CD8-positive, alpha-beta memory T cell (primary cell): ENCODE data around the gene MAN2B2. TPM values are rescaled to one million over a fixed set of nuclear protein-coding genes. Genes with fewer than 3 reads are reported as not detected.

Experiments
- CTCF ChIA-PET: fragments of 350-600 bp; sonication (Branson Sonifier 250); formaldehyde crosslinking; loops from one replicate; lab custom pipeline; 2021; ENCODE audit warnings: antibody characterized with exemption; lab: Charles Lee
- POLR2A ChIA-PET: fragments of 350-600 bp; sonication (Branson Sonifier 250); formaldehyde crosslinking; loops from one replicate; lab custom pipeline; 2021; ENCODE audit warnings: antibody characterized with exemption; lab: Charles Lee
- DNase-seq, 5 donors: peaks; one replicate each; pipeline versions ENCODE4 v3.0.0 to v3.0.0-alpha.2; 2020 to 2022; ENCODE audit warnings: mixed read lengths in 1 of 5
- H3K27ac ChIP-seq: one replicate; pipeline ENCODE4 v1.7.0; 2013; ENCODE audit warnings: low read depth, mild to moderate bottlenecking, low read length, moderate library complexity
- H3K27me3 ChIP-seq: 2 replicates; pipeline ENCODE4 v1.7.0; 2013; ENCODE audit warnings: low read length, mild to moderate bottlenecking; ENCODE audit not compliant: insufficient read depth, poor library complexity, severe bottlenecking
- H3K36me3 ChIP-seq: 2 replicates; pipeline ENCODE4 v1.7.0; 2013; ENCODE audit warnings: mild to moderate bottlenecking, low read length, moderate library complexity; ENCODE audit not compliant: insufficient read depth
- H3K4me1 ChIP-seq: 2 replicates; pipeline ENCODE4 v1.7.0; 2013; ENCODE audit warnings: mild to moderate bottlenecking, low read length, moderate library complexity; ENCODE audit not compliant: insufficient read depth
- H3K4me3 ChIP-seq: 2 replicates; pipeline ENCODE4 v1.7.0; 2013; ENCODE audit warnings: mild to moderate bottlenecking, low read length
- H3K9me3 ChIP-seq: 2 replicates; pipeline ENCODE4 v1.7.0; 2013; ENCODE audit warnings: mild to moderate bottlenecking, low read length
- H3K27ac Mint-ChIP-seq, 8 donors: one replicate each; pipeline ENCODE4 v1.8.0; 2020 to 2021; ENCODE audit warnings: mixed read lengths in 8 of 8, mild to moderate bottlenecking in 6 of 8, inconsistent platforms in 3 of 8, moderate library complexity in 3 of 8
- H3K27me3 Mint-ChIP-seq, 2 donors: one replicate each; pipeline ENCODE4 v1.8.0; 2020 to 2021; ENCODE audit warnings: mixed read lengths in 2 of 2, mild to moderate bottlenecking in 1 of 2, moderate library complexity in 1 of 2
- H3K36me3 Mint-ChIP-seq, 3 donors: one replicate each; pipeline ENCODE4 v1.8.0; 2020 to 2021; ENCODE audit warnings: mixed read lengths in 3 of 3, inconsistent platforms in 1 of 3, mild to moderate bottlenecking in 1 of 3
- H3K4me1 Mint-ChIP-seq, 3 donors: one replicate each; pipeline ENCODE4 v1.8.0; 2020 to 2021; ENCODE audit warnings: mixed read lengths in 3 of 3, inconsistent platforms in 1 of 3, mild to moderate bottlenecking in 1 of 3
- H3K4me3 Mint-ChIP-seq, 7 donors: one replicate each; pipeline ENCODE4 v1.8.0; 2020 to 2021; ENCODE audit warnings: mixed read lengths in 7 of 7, mild to moderate bottlenecking in 6 of 7, moderate library complexity in 4 of 7, inconsistent platforms in 2 of 7
- H3K9me3 Mint-ChIP-seq, 5 donors: one replicate each; pipeline ENCODE4 v1.8.0; 2020 to 2022; ENCODE audit warnings: mixed read lengths in 5 of 5, mild to moderate bottlenecking in 3 of 5, moderate library complexity in 2 of 5, inconsistent platforms in 1 of 5
- polyA plus RNA-seq: library from polyadenylated mRNA; unstranded; fragments of 300-500 nt; fragmentation: Illumina TruSeq; gene quantifications from one replicate; pipeline ENCODE4 v1.2.3, GENCODE V29; 2021
- total RNA-seq, 2 experiments: library from RNA; stranded (reverse); gene quantifications; one replicate each; pipeline ENCODE4 v1.2.3, GENCODE V29; 2021

Gene MAN2B2
- total and polyA plus RNA-seq, 3 experiments from 2014 or later, result 17.5 to 33.5 (median 18.3) TPM

- Histone ChIP-seq H3K4me3 (no peak overlapping the region), H3K27me3 (no peaks in the 10 kb centered on the region), H3K36me3 (peaks cover 5% of the 10 kb centered on the region), H3K9me3 (no peaks in the 10 kb centered on the region), H3K27ac (no peak overlapping the region), H3K4me1 (peaks cover 14% of the 10 kb centered on the region)
- Mint-ChIP-seq H3K36me3 (peaks cover 4 to 26% (median 4%) of the 10 kb centered on the region in 3 donors), H3K4me3 (peak overlapping the region; percentile 65 to 96 (median 89)), H3K27me3 (no peaks in the 10 kb centered on the region), H3K4me1 (peaks cover 6 to 23% (median 8%) of the 10 kb centered on the region in 3 donors), H3K27ac (no peak overlapping the region), H3K9me3 (no peaks in the 10 kb centered on the region)
- DNase-seq, result no peak
- CTCF ChIA-PET, result interaction anchor here (1.1 kb wide), 1 partner anchor 27 kb away, joined by 3 read pairs; no protein-coding TSS in a partner anchor
- POLR2A ChIA-PET, result interaction anchor here (0.5 to 2.1 kb wide), 3 partner anchors 67 to 136 kb away, joined by 3 to 11 read pairs (median 4); partner anchors contain the start of genes MRFAP1 and MRFAP1L1
These were observed 1.4 kb upstream of the MAN2B2 start for GRCh38 chr4:6573551-6573950.

- Mint-ChIP-seq H3K9me3 (no peaks in the 10 kb centered on the region), H3K36me3 (peaks cover 5 to 29% (median 7%) of the 10 kb centered on the region in 3 donors), H3K27ac (peak overlapping the region in 6 of 8 donors; percentile 70 to 95 (median 82)), H3K4me3 (peak overlapping the region; percentile 87 to 96 (median 90)), H3K4me1 (peaks cover 6 to 23% (median 8%) of the 10 kb centered on the region in 3 donors), H3K27me3 (no peaks in the 10 kb centered on the region)
- peak overlapping the region; percentile 83 for H3K4me3 ChIP-seq
- peaks cover 14% of the 10 kb centered on the region for H3K4me1 ChIP-seq
- H3K27ac ChIP-seq, result peak overlapping the region; percentile 81
- no peak for DNase-seq
- peaks cover 7% of the 10 kb centered on the region for H3K36me3 ChIP-seq
- no peaks in the 10 kb centered on the region for H3K9me3 ChIP-seq
- ChIA-PET CTCF (interaction anchor here (1.1 to 1.3 kb wide), 2 partner anchors 28 to 299 kb away, joined by 3 to 5 read pairs; no protein-coding TSS in a partner anchor), POLR2A (interaction anchor here (0.5 to 2.1 kb wide), 4 partner anchors 66 to 136 kb away, joined by 3 to 11 read pairs (median 4); partner anchors contain the start of genes MRFAP1 and MRFAP1L1)
- H3K27me3 ChIP-seq, result no peaks in the 10 kb centered on the region
These were observed 823 bp upstream of the MAN2B2 start for GRCh38 chr4:6573986-6574746.

- DNase-seq, result no peak
- Histone ChIP-seq H3K27ac (peak overlapping the region; percentile 81), H3K4me1 (peaks cover 14% of the 10 kb centered on the region), H3K9me3 (no peaks in the 10 kb centered on the region), H3K4me3 (peak overlapping the region; percentile 83), H3K36me3 (peaks cover 20% of the 10 kb centered on the region), H3K27me3 (no peaks in the 10 kb centered on the region)
- H3K4me1 Mint-ChIP-seq, result peaks cover 6 to 31% (median 12%) of the 10 kb centered on the region in 3 donors
- no peaks in the 10 kb centered on the region for H3K9me3 Mint-ChIP-seq
- peak overlapping the region; percentile 30 to 93 (median 82) for H3K27ac Mint-ChIP-seq
- H3K27me3 Mint-ChIP-seq, result no peaks in the 10 kb centered on the region
- H3K4me3 Mint-ChIP-seq, result peak overlapping the region; percentile 77 to 93 (median 87)
- H3K36me3 Mint-ChIP-seq, result peaks cover 16 to 43% (median 17%) of the 10 kb centered on the region in 3 donors
- ChIA-PET POLR2A (interaction anchor here (0.6 to 2.1 kb wide), 2 partner anchors 65 to 115 kb away, joined by 3 to 11 read pairs; partner anchors contain the start of gene MRFAP1), CTCF (interaction anchor here (1.3 kb wide), 1 partner anchor 298 kb away, joined by 5 read pairs; no protein-coding TSS in a partner anchor)
These were observed 683 bp downstream of the MAN2B2 start for GRCh38 chr4:6575503-6576240.

DNA sequence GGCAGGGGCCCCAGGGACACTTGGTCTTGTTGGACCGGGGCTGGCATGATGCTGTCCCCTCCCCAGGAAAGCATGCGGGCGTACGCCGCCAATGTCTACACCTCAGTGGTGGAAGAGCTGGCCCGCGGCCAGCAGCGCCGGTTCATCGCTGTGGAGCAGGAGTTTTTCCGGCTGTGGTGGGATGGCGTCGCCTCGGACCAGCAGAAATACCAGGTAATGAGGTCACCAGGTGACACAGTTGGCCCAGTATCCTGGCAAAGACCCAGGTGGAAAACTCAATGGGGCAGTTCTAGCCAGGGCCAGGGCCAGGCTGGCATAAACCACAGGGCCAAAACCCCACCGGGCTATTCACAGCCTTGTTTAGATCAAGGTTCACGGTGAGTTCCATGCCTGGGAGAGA is 1.5 kb downstream of the MAN2B2 start:
- no peaks in the 10 kb centered on the region for H3K27me3 ChIP-seq
- peaks cover 14% of the 10 kb centered on the region for H3K4me1 ChIP-seq
- H3K4me1 Mint-ChIP-seq, result peaks cover 6 to 31% (median 12%) of the 10 kb centered on the region in 3 donors
- H3K9me3 ChIP-seq, result no peaks in the 10 kb centered on the region
- no peaks in the 10 kb centered on the region for H3K27me3 Mint-ChIP-seq
- no peak overlapping the region for H3K27ac ChIP-seq
- peak overlapping the region in 3 of 8 donors; percentile 34 to 92 (median 43) for H3K27ac Mint-ChIP-seq
- H3K4me3 Mint-ChIP-seq, result peak overlapping the region in 5 of 7 donors; percentile 36 to 93 (median 87)
- no peaks in the 10 kb centered on the region for H3K9me3 Mint-ChIP-seq
- ChIA-PET POLR2A (interaction anchor here (0.6 kb wide), 1 partner anchor 114 kb away, joined by 3 read pairs; no protein-coding TSS in a partner anchor), CTCF (no interaction called here)
- no peak for DNase-seq
- H3K36me3 ChIP-seq, result peaks cover 24% of the 10 kb centered on the region
- H3K4me3 ChIP-seq, result no peak overlapping the region
- H3K36me3 Mint-ChIP-seq, result peaks cover 16 to 52% (median 21%) of the 10 kb centered on the region in 3 donors

GRCh38 chr4:6576932-6577331 is 1.9 kb downstream of the MAN2B2 start:
- H3K4me3 Mint-ChIP-seq, result peak overlapping the region in 6 of 7 donors; percentile 36 to 89 (median 74)
- Histone ChIP-seq H3K4me1 (peaks cover 14% of the 10 kb centered on the region), H3K27me3 (no peaks in the 10 kb centered on the region), H3K27ac (no peak overlapping the region), H3K4me3 (no peak overlapping the region), H3K9me3 (no peaks in the 10 kb centered on the region), H3K36me3 (peaks cover 24% of the 10 kb centered on the region)
- H3K9me3 Mint-ChIP-seq, result no peaks in the 10 kb centered on the region
- no peaks in the 10 kb centered on the region for H3K27me3 Mint-ChIP-seq
- ChIA-PET POLR2A (no interaction called here), CTCF (no interaction called here)
- H3K4me1 Mint-ChIP-seq, result peaks cover 6 to 31% (median 12%) of the 10 kb centered on the region in 3 donors
- peak overlapping the region in 3 of 8 donors; percentile 12 to 34 (median 26) for H3K27ac Mint-ChIP-seq
- peaks cover 16 to 55% (median 21%) of the 10 kb centered on the region in 3 donors for H3K36me3 Mint-ChIP-seq
- DNase-seq, result no peak

- no peaks in the 10 kb centered on the region for H3K9me3 ChIP-seq
- no peaks in the 10 kb centered on the region for H3K27me3 ChIP-seq
- ChIA-PET POLR2A (no interaction called here), CTCF (no interaction called here)
- Mint-ChIP-seq H3K27me3 (no peaks in the 10 kb centered on the region), H3K36me3 (peaks cover 19 to 59% (median 25%) of the 10 kb centered on the region in 3 donors), H3K27ac (peak overlapping the region in 1 of 8 donors; percentile 28), H3K9me3 (no peaks in the 10 kb centered on the region), H3K4me1 (peaks cover 6 to 31% (median 12%) of the 10 kb centered on the region in 3 donors), H3K4me3 (peak overlapping the region in 2 of 7 donors; percentile 87 to 89)
- no peak overlapping the region for H3K27ac ChIP-seq
- H3K4me3 ChIP-seq, result no peak overlapping the region
- no peak for DNase-seq
- H3K36me3 ChIP-seq, result peaks cover 24% of the 10 kb centered on the region
- H3K4me1 ChIP-seq, result peaks cover 14% of the 10 kb centered on the region
These were observed 2.4 kb downstream of the MAN2B2 start for GRCh38 chr4:6577409-6577808.

GRCh38 chr4:6578221-6578620 is 3.2 kb downstream of the MAN2B2 start:
- Mint-ChIP-seq H3K36me3 (peaks cover 22 to 65% (median 29%) of the 10 kb centered on the region in 3 donors), H3K4me3 (no peak overlapping the region), H3K4me1 (peaks cover 6 to 31% (median 12%) of the 10 kb centered on the region in 3 donors), H3K9me3 (no peaks in the 10 kb centered on the region), H3K27ac (no peak overlapping the region), H3K27me3 (no peaks in the 10 kb centered on the region)
- ChIA-PET POLR2A (no interaction called here), CTCF (no interaction called here)
- Histone ChIP-seq H3K27me3 (no peaks in the 10 kb centered on the region), H3K27ac (no peak overlapping the region), H3K9me3 (no peaks in the 10 kb centered on the region), H3K36me3 (peaks cover 26% of the 10 kb centered on the region), H3K4me3 (no peak overlapping the region), H3K4me1 (peaks cover 14% of the 10 kb centered on the region)
- no peak for DNase-seq
